GM12878 (cell line): ENCODE measurements around the gene OTUD4.

ENCODE experiments used
- ATF3 ChIP-seq: IDR thresholded peaks from 2 replicates; pipeline ENCODE4 v1.6.1; 2011; ENCODE audit warnings: low read depth, mild to moderate bottlenecking, low read length, moderate library complexity, borderline replicate concordance; ENCODE audit errors: extremely low read depth
- BRCA1 ChIP-seq: IDR thresholded peaks from 2 replicates; pipeline ENCODE4 v1.6.1; 2011; ENCODE audit warnings: low read depth, low read length, improper control_type of control experiment
- CTCF ChIP-seq, 3 experiments: IDR thresholded peaks in 2 of 3; conservative IDR thresholded peaks in 1 of 3; 2 replicates each; pipeline ENCODE4 v1.5.1; 2011; ENCODE audit warnings: low read depth in 3 of 3, low read length in 3 of 3, mild to moderate bottlenecking in 3 of 3, control low read depth in 2 of 3, moderate library complexity in 2 of 3, inconsistent platforms in 1 of 3, mixed read lengths in 1 of 3; ENCODE audit not compliant: control insufficient read depth in 2 of 3, insufficient read depth in 1 of 3; ENCODE audit errors: extremely low read depth in 1 of 3
- EGR1 ChIP-seq, 2 experiments: IDR thresholded peaks; 1 replicate in 1 of 2; 2 replicates in 1 of 2; pipeline ENCODE4 v1.6.1; 2011 to 2012; ENCODE audit warnings: low read depth in 2 of 2, low read length in 2 of 2, borderline replicate concordance in 1 of 2, mild to moderate bottlenecking in 1 of 2, moderate library complexity in 1 of 2
- EZH2 ChIP-seq: IDR thresholded peaks from 2 replicates; pipeline ENCODE4 v1.6.1; 2012; ENCODE audit warnings: low read depth, mild to moderate bottlenecking, control low read depth, inconsistent platforms, low read length, borderline replicate concordance; ENCODE audit not compliant: control insufficient read depth
- JUNB ChIP-seq: IDR thresholded peaks from 2 replicates; pipeline ENCODE4 v1.6.1; 2016; ENCODE audit warnings: antibody characterized with exemption, mild to moderate bottlenecking
- POLR2A ChIP-seq: IDR thresholded peaks from 2 replicates; pipeline ENCODE4 v1.6.1; 2011; ENCODE audit warnings: low read depth, mild to moderate bottlenecking, low read length
- POLR2AphosphoS5 ChIP-seq: IDR thresholded peaks from 2 replicates; pipeline ENCODE4 v1.6.1; 2011; ENCODE audit warnings: mild to moderate bottlenecking, low read length, inconsistent platforms
- RAD21 ChIP-seq: IDR thresholded peaks from 2 replicates; pipeline ENCODE4 v1.6.1; 2011; ENCODE audit warnings: mild to moderate bottlenecking, low read depth, low read length, moderate library complexity; ENCODE audit not compliant: insufficient read depth
- RFX5 ChIP-seq: IDR thresholded peaks from 2 replicates; pipeline ENCODE4 v1.6.1; 2011; ENCODE audit warnings: low read depth, low read length, improper control_type of control experiment
- TF ChIP-seq, protein P1 (sequence below): fragments of 450-650 bp; IDR thresholded peaks from 2 replicates; pipeline ENCODE4 v1.6.1; 2017; ENCODE audit warnings: borderline replicate concordance

DNA sequence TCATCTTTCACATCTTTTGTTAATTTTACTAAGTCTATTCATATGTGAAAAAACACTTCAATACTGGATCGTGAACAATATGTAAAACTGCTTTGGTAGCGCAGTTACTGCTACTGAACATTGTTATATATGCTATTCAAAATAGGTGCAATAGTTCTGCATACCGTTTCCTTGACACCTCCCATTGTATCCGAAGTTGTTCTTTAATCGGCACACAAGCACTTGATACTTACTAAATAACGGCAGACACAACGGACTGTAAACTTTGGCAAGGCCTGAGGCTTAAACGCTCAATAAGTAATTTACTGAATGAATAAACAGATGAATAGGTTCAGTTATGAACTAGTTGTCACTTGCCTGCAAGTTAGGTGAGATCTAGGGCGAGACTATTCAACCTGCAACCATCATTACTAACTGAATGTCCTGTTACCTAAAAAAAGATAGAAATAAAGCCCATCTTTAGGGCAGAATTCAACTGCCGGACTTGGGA is 83.0 kb downstream of the OTUD4 start:
- TF ChIP-seq POLR2AphosphoS5 (no peak), RFX5 (no peak), CTCF (IDR thresholded peaks at IDR 0.05 in 2 of 3, conservative IDR thresholded peaks at IDR 0.05 in 1 of 3; ENCODE audit: control insufficient read depth in 2 of 3, extremely low read depth in 1 of 3, insufficient read depth in 1 of 3, low read depth in 3 of 3, low read length in 3 of 3) (no peak), POLR2A (no peak), ATF3 (no peak), EZH2 (no peak), JUNB (no peak), BRCA1 (no peak), EGR1 (IDR thresholded peaks at IDR 0.05; ENCODE audit: borderline replicate concordance in 1 of 2, low read depth in 2 of 2, low read length in 2 of 2) (no peak), RAD21 (no peak)
- TF ChIP-seq, protein P1, sequence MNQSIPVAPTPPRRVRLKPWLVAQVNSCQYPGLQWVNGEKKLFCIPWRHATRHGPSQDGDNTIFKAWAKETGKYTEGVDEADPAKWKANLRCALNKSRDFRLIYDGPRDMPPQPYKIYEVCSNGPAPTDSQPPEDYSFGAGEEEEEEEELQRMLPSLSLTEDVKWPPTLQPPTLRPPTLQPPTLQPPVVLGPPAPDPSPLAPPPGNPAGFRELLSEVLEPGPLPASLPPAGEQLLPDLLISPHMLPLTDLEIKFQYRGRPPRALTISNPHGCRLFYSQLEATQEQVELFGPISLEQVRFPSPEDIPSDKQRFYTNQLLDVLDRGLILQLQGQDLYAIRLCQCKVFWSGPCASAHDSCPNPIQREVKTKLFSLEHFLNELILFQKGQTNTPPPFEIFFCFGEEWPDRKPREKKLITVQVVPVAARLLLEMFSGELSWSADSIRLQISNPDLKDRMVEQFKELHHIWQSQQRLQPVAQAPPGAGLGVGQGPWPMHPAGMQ = no peak
